WERI-Rb-1 (cell line): ENCODE results near the gene NCOA3.
A peak's percentile ranks its signal among the peaks of the same experiment; 100 is the strongest.

Source experiments
- DNase-seq: peaks from one replicate; pipeline ENCODE4 v3.0.0-alpha.2; 2020
- H3K27ac ChIP-seq: fragments of 250-450 bp; sonication (Bioruptor Pico); 2 replicates; pipeline ENCODE4 v1.5.1; 2020; ENCODE audit warnings: mild to moderate bottlenecking, moderate library complexity
- H3K27me3 ChIP-seq: fragments of 250-450 bp; sonication (Bioruptor Pico); 2 replicates; pipeline ENCODE4 v1.5.1; 2021; ENCODE audit warnings: mild to moderate bottlenecking, low read depth, moderate library complexity; ENCODE audit not compliant: insufficient read depth, severe bottlenecking
- H3K36me3 ChIP-seq: fragments of 250-450 bp; sonication (Bioruptor Pico); 2 replicates; pipeline ENCODE4 v1.5.1; 2020; ENCODE audit warnings: mild to moderate bottlenecking, moderate library complexity
- H3K4me3 ChIP-seq: 2 replicates; pipeline ENCODE4 v1.5.1; 2011; ENCODE audit warnings: low read depth, mild to moderate bottlenecking, control low read depth, low read length
- H3K9me3 ChIP-seq: fragments of 250-450 bp; sonication (Bioruptor Pico); 2 replicates; pipeline ENCODE4 v1.5.1; 2021; ENCODE audit warnings: mild to moderate bottlenecking, moderate library complexity; ENCODE audit not compliant: severe bottlenecking
- TF ChIP-seq, protein P1 (sequence below): IDR thresholded peaks from 2 replicates; pipeline ENCODE4 v1.5.1; 2011; ENCODE audit warnings: low read depth, mild to moderate bottlenecking, control low read depth, inconsistent platforms, low read length

Gene NCOA3

DNA sequence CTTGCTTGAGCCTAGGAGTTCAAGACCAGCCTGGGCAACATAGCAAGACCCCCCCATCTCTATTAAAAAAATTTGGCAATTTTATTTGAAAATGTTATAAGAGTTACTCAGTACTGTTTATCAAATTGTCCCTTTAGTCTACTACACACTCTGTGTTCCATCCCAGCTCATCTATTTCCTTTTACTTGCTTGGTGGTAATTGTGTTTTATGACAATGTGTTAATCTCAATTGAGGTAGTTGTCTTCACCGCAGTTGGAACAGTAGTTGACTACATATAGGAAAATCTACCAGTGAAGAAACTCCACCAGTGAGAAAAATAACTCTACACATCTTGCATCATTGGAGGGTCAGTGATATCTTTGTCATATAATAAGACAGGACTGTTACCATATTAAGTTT is 8.0 kb downstream of the NCOA3 start:
- DNase-seq, result no peak
- H3K4me3 ChIP-seq, result no peak overlapping the region
- no peaks in the 10 kb centered on the region for H3K9me3 ChIP-seq
- H3K27ac ChIP-seq, result no peak overlapping the region
- no peaks in the 10 kb centered on the region for H3K36me3 ChIP-seq
- H3K27me3 ChIP-seq, result no peaks in the 10 kb centered on the region
- TF ChIP-seq, protein P1, sequence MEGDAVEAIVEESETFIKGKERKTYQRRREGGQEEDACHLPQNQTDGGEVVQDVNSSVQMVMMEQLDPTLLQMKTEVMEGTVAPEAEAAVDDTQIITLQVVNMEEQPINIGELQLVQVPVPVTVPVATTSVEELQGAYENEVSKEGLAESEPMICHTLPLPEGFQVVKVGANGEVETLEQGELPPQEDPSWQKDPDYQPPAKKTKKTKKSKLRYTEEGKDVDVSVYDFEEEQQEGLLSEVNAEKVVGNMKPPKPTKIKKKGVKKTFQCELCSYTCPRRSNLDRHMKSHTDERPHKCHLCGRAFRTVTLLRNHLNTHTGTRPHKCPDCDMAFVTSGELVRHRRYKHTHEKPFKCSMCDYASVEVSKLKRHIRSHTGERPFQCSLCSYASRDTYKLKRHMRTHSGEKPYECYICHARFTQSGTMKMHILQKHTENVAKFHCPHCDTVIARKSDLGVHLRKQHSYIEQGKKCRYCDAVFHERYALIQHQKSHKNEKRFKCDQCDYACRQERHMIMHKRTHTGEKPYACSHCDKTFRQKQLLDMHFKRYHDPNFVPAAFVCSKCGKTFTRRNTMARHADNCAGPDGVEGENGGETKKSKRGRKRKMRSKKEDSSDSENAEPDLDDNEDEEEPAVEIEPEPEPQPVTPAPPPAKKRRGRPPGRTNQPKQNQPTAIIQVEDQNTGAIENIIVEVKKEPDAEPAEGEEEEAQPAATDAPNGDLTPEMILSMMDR, result no peak

DNA sequence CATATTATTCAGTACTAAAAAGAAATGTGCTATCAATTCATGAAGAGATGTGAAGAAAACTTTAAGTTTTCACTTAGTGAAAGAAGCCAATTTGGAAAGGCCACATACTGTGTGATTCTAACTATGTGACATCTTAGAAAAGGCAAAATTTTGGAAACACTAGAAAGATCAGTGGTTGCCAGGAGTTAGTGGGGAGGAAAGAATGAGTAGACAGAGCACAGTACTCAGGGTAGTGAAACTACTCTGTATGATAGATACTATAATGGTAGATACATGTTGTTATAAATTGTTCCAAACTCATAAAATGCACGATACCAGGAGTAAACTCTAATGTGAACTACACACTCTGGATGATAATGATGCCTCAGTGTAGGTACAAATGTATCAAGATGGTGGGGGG is 14.2 kb downstream of the NCOA3 start:
- H3K4me3 ChIP-seq, result no peak overlapping the region
- H3K27me3 ChIP-seq, result no peaks in the 10 kb centered on the region
- no peak for DNase-seq
- 0 out of 2 replicates have a peak, but pooled peaks cover 3% of the 10 kb centered on the region for H3K36me3 ChIP-seq
- TF ChIP-seq, protein P1, result no peak
- peaks cover under 1% of the 10 kb centered on the region for H3K9me3 ChIP-seq
- H3K27ac ChIP-seq, result no peak overlapping the region

DNA sequence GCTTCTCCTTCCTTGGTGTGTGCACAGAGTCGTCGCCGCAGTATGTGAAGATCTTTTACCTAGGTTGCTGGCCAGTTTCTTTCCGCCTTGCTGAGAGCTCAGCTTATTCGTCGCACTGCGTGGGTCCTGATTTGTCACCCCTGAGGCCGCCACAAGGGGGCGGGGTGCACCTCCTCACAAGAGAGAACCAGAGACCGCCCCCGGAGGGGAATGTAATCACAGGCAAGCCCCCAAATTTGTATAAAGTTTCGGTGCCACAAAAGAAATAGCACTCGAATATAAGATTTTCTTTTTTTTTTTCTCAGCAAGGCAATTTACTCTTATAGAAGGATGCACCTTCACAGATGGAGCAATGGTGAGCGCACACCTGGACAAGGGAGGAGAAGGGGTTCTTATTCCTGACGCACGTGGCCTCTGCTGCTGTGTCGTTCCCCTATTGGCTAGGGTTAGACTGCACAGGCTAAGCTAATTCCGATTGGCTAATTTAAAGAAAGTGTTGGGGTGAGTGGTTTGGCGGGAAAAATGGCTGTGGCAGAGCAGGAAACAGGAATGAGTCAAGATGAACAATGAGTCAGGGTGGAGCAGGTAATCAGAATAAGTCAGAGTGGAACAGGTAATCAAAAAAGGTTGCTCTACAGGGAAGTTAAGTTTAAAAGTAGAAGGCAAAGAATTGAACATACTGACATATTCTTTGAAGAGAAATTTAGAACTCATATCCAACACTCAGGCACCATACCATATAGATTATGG is 19.5 kb downstream of the NCOA3 start:
- Histone ChIP-seq H3K27me3 (no peaks in the 10 kb centered on the region), H3K4me3 (no peak overlapping the region), H3K9me3 (peaks cover 3% of the 10 kb centered on the region), H3K27ac (no peak overlapping the region), H3K36me3 (0 out of 2 replicates have a peak, but pooled peaks cover 4% of the 10 kb centered on the region)
- DNase-seq, result peak; percentile 25
- TF ChIP-seq, protein P1, result no peak; the same call in 1 of the 2 replicates

DNA sequence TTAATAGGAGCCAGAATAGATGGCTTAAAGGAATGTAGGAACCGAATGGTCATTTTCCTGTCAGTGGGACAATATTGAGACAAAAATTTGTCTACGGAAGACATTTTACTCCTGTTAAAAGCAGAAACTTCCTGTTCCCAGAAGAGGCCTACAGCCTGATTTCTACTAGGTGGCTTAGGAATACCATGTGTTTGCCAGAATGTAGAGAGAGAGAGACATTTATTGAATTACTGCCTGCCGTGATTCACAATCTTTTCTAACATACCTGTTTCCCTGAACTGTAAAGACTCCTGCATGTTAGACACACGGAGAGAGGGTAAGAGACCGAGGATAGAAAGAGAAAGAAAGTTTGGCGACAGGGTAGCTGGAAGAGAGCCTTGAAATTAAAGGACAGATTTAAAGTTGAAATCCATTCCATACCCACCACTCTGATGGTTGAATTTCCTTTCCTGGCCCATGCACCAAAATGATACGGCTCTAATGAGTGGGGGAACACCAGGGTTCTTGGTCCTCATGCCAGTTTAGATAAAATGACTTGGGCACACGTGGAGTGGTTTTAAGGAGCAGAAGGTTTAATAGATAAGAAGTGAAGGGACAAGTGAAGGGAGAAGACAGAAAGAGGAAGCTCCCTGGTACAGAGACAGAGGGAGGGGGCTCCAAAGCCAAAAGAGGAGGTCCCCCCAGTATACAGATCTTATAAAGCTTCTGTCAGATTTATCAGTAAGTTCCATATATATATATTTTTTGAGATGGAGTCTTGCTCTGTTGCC is 22.5 kb downstream of the NCOA3 start:
- no peaks in the 10 kb centered on the region for H3K27me3 ChIP-seq
- H3K4me3 ChIP-seq, result no peak overlapping the region
- DNase-seq, result no peak
- 0 out of 2 replicates have a peak, but pooled peaks cover 4% of the 10 kb centered on the region for H3K36me3 ChIP-seq
- no peak overlapping the region for H3K27ac ChIP-seq
- peaks cover 8% of the 10 kb centered on the region for H3K9me3 ChIP-seq
- TF ChIP-seq, protein P1, result no peak

DNA sequence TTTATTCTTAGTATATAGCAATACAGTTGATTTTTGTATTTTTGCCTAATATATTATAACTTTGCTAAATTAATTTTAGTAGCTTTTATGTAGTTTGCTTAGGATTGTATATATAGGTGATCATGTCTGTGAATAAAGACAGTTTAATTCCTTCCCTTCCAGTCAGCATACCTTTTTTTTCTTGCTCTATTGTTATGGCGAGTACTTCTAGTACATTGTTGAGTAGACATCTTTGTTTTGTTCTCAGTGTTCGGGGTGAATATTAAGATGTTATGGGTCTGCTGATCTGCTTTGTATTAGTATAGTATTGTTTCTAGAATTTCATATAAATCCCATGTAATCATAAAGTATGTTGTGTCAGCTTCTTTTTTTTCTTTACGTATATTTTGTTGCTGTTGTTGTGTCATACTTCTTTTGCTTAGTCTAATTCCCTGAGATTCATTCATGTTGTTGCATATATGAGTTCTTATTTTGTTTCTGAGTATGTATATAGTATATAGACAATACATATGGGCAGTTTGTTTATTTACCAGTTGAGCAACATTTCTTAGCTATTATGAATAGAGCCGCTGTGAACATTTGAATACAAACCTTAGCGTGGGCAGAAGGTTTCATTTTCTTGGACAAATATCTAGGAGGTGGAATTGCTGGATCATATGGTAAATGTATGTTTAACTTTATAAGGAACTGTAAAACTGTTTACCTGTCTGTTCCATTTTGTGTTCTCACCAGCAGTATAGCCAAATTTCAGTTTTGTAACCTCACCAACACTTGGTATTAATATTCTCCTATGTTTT is 25.5 kb downstream of the NCOA3 start:
- no peaks in the 10 kb centered on the region for H3K36me3 ChIP-seq
- TF ChIP-seq, protein P1, result no peak
- DNase-seq, result no peak
- no peak overlapping the region for H3K4me3 ChIP-seq
- no peaks in the 10 kb centered on the region for H3K27me3 ChIP-seq
- H3K27ac ChIP-seq, result no peak overlapping the region
- H3K9me3 ChIP-seq, result peaks cover 4% of the 10 kb centered on the region
